Measurements from ENCODE around the gene CCDC197. TPM values are rescaled to one million over a fixed set of nuclear protein-coding genes. Genes with fewer than 3 reads are reported as not detected.

CCDC197 gene
- total RNA-seq, 4 donors from 2014 or later: not detected

- Histone ChIP-seq H3K9me3 (no peaks in the 10 kb centered on the region), H3K27me3 (no peaks in the 10 kb centered on the region), H3K36me3 (no peaks in the 10 kb centered on the region), H3K4me3 (no peak overlapping the region), H3K27ac (peak overlapping the region in 1 of 2 donors; percentile 21), H3K4me1 (no peaks in the 10 kb centered on the region)
- DNase-seq: no peak
- TF ChIP-seq CTCF (IDR thresholded peaks at IDR 0.05) (no peak), POLR2A (IDR thresholded peaks at IDR 0.05) (no peak)
- intact Hi-C loops (cut with DNase I; ENCODE audit: low total_unique reads): no loop called here
Observed at GRCh38 chr14:93962701-93963601, 34.1 kb upstream of the CCDC197 start.

- intact Hi-C loops (cut with DNase I; ENCODE audit: low total_unique reads): no loop called here
- H3K36me3 ChIP-seq: no peaks in the 10 kb centered on the region
- H3K9me3 ChIP-seq: no peaks in the 10 kb centered on the region
- TF ChIP-seq POLR2A (IDR thresholded peaks at IDR 0.05) (no peak), CTCF (IDR thresholded peaks at IDR 0.05) (no peak)
- no peak overlapping the region for H3K4me3 ChIP-seq
- no peak overlapping the region for H3K27ac ChIP-seq
- no peak for DNase-seq
- H3K27me3 ChIP-seq: no peaks in the 10 kb centered on the region
- no peaks in the 10 kb centered on the region for H3K4me1 ChIP-seq
Observed at GRCh38 chr14:93963692-93964091, 33.4 kb upstream of the CCDC197 start.

- Histone ChIP-seq H3K27me3 (no peaks in the 10 kb centered on the region), H3K27ac (peak overlapping the region in 1 of 2 donors; percentile 0), H3K36me3 (no peaks in the 10 kb centered on the region), H3K9me3 (no peaks in the 10 kb centered on the region), H3K4me1 (no peaks in the 10 kb centered on the region), H3K4me3 (no peak overlapping the region)
- intact Hi-C loops (cut with DNase I; ENCODE audit: low total_unique reads): no loop called here
- no peak for DNase-seq
- TF ChIP-seq POLR2A (IDR thresholded peaks at IDR 0.05) (no peak), CTCF (IDR thresholded peaks at IDR 0.05) (no peak)
Observed at GRCh38 chr14:93964281-93964680, 32.8 kb upstream of the CCDC197 start.

GRCh38 chr14:93964820-93965286, 32.2 kb upstream of the CCDC197 start:
- H3K4me1 ChIP-seq: no peaks in the 10 kb centered on the region

More at GRCh38 chr14:93964820-93965286, 32.2 kb upstream of the CCDC197 start:
- no peaks in the 10 kb centered on the region for H3K9me3 ChIP-seq
- H3K36me3 ChIP-seq: no peaks in the 10 kb centered on the region
- TF ChIP-seq CTCF (IDR thresholded peaks at IDR 0.05): no peak
- TF ChIP-seq POLR2A (IDR thresholded peaks at IDR 0.05): no peak
- DNase-seq: no peak
- no peak overlapping the region for H3K4me3 ChIP-seq
- H3K27ac ChIP-seq: peak overlapping the region in 1 of 2 donors; percentile 42
- no peaks in the 10 kb centered on the region for H3K27me3 ChIP-seq
- intact Hi-C loops (cut with DNase I; ENCODE audit: low total_unique reads): no loop called here

All from uterus (tissue), 4 donors.